Neuronal stem cell (in vitro differentiated cells): Measurements from ENCODE around the gene GLIS1.
A peak's percentile ranks its signal among the peaks of the same experiment; 100 is the strongest.

Source experiments
- DNase-seq: peaks from one replicate; pipeline ENCODE4 v3.0.0-alpha.2; 2013; ENCODE audit warnings: low spot score
- H2AFZ ChIP-seq: one replicate; pipeline ENCODE4 v1.6.1; 2013; ENCODE audit warnings: mild to moderate bottlenecking, low read length, inconsistent platforms
- H2AK5ac ChIP-seq: 2 replicates; pipeline ENCODE4 v1.6.1; 2013; ENCODE audit warnings: low read depth, mild to moderate bottlenecking, inconsistent platforms, low read length, moderate library complexity, mixed read lengths
- H2BK120ac ChIP-seq: 2 replicates; pipeline ENCODE4 v1.6.1; 2013; ENCODE audit warnings: low read depth, mild to moderate bottlenecking, inconsistent platforms, low read length, moderate library complexity, mixed read lengths
- H2BK12ac ChIP-seq: one replicate; pipeline ENCODE4 v1.6.1; 2013; ENCODE audit warnings: low read length, inconsistent platforms
- H2BK15ac ChIP-seq: 2 replicates; pipeline ENCODE4 v1.6.1; 2013; ENCODE audit warnings: mild to moderate bottlenecking, low read length, inconsistent platforms, mixed read lengths
- H2BK5ac ChIP-seq: one replicate; pipeline ENCODE4 v1.6.1; 2013; ENCODE audit warnings: inconsistent platforms, mild to moderate bottlenecking, low read length, moderate library complexity
- H3K14ac ChIP-seq: one replicate; pipeline ENCODE4 v1.6.1; 2013; ENCODE audit warnings: low read length, inconsistent platforms
- H3K18ac ChIP-seq: 2 replicates; pipeline ENCODE4 v1.6.1; 2013; ENCODE audit warnings: low read length, inconsistent platforms
- H3K23ac ChIP-seq: 2 replicates; pipeline ENCODE4 v1.6.1; 2013; ENCODE audit warnings: low read depth, mild to moderate bottlenecking, mixed read lengths, low read length, inconsistent platforms; ENCODE audit not compliant: poor library complexity
- H3K27ac ChIP-seq: replicated peaks from 3 replicates; pipeline ENCODE4 v1.5.1; 2013; ENCODE audit warnings: low read length, inconsistent platforms
- H3K27me3 ChIP-seq, 3 experiments: 2 replicates each; pipeline ENCODE4 v1.6.1; 2013; ENCODE audit warnings: low read length in 3 of 3, mild to moderate bottlenecking in 2 of 3, inconsistent platforms in 1 of 3, low read depth in 1 of 3, mixed read lengths in 1 of 3, moderate library complexity in 1 of 3; ENCODE audit not compliant: control insufficient read depth in 3 of 3, insufficient read depth in 3 of 3
- H3K36me3 ChIP-seq, 2 donors: replicated peaks in 1 of 2; 2 replicates each; pipeline ENCODE4 v1.6.1; 2013; ENCODE audit warnings: low read length in 2 of 2; ENCODE audit not compliant: control insufficient read depth in 2 of 2, insufficient read depth in 2 of 2
- H3K4ac ChIP-seq: 2 replicates; pipeline ENCODE4 v1.6.1; 2013; ENCODE audit warnings: inconsistent platforms, mild to moderate bottlenecking, low read length, moderate library complexity
- H3K4me1 ChIP-seq, 2 donors: 1 replicate in 1 of 2; 2 replicates in 1 of 2; pipeline ENCODE4 v1.6.1; 2013; ENCODE audit warnings: low read length in 2 of 2, low read depth in 1 of 2; ENCODE audit not compliant: control insufficient read depth in 2 of 2, insufficient read depth in 1 of 2
- H3K4me2 ChIP-seq: one replicate; pipeline ENCODE4 v1.6.1; 2013; ENCODE audit warnings: mild to moderate bottlenecking, low read length, inconsistent platforms; ENCODE audit not compliant: insufficient read depth, poor library complexity, severe bottlenecking
- H3K4me3 ChIP-seq, 2 donors: 2 replicates each; pipeline ENCODE4 v1.5.1; 2013; ENCODE audit warnings: low read length in 2 of 2, mild to moderate bottlenecking in 2 of 2, inconsistent platforms in 1 of 2, moderate library complexity in 1 of 2
- H3K79me1 ChIP-seq: one replicate; pipeline ENCODE4 v1.6.1; 2013; ENCODE audit warnings: low read depth, mild to moderate bottlenecking, inconsistent platforms, low read length, moderate library complexity
- H3K9ac ChIP-seq: one replicate; pipeline ENCODE4 v1.6.1; 2013; ENCODE audit warnings: mild to moderate bottlenecking, low read depth, low read length, inconsistent platforms; ENCODE audit not compliant: poor library complexity
- H3K9me3 ChIP-seq, 2 donors: replicated peaks in 1 of 2; 2 replicates each; pipeline versions ENCODE3 to v1.6.1; 2013; ENCODE audit warnings: low read length in 2 of 2, mild to moderate bottlenecking in 2 of 2, inconsistent platforms in 1 of 2, low read depth in 1 of 2, mixed read lengths in 1 of 2, moderate library complexity in 1 of 2; ENCODE audit not compliant: control insufficient read depth in 2 of 2, insufficient read depth in 1 of 2
- H4K8ac ChIP-seq: one replicate; pipeline ENCODE4 v1.6.1; 2013; ENCODE audit warnings: low read depth, mild to moderate bottlenecking, inconsistent platforms, low read length, moderate library complexity
- H4K91ac ChIP-seq: one replicate; pipeline ENCODE4 v1.6.1; 2013; ENCODE audit warnings: low read length, low read depth, mild to moderate bottlenecking, inconsistent platforms; ENCODE audit not compliant: poor library complexity
- WGBS, 2 donors: extraction: QIAGEN DNeasy Blood & Tissue Kit; methylation state at CpG; one replicate each; pipeline ENCODE4 v1.1.7; 2013; ENCODE audit warnings: missing lambda C conversion rate in 2 of 2, mixed read lengths in 1 of 2; ENCODE audit not compliant: insufficient read length in 2 of 2, insufficient replicate concordance in 1 of 2; ENCODE audit errors: extremely low coverage in 2 of 2; 5-methylcytosine and 5-hydroxymethylcytosine counted together

The GLIS1 gene

DNA sequence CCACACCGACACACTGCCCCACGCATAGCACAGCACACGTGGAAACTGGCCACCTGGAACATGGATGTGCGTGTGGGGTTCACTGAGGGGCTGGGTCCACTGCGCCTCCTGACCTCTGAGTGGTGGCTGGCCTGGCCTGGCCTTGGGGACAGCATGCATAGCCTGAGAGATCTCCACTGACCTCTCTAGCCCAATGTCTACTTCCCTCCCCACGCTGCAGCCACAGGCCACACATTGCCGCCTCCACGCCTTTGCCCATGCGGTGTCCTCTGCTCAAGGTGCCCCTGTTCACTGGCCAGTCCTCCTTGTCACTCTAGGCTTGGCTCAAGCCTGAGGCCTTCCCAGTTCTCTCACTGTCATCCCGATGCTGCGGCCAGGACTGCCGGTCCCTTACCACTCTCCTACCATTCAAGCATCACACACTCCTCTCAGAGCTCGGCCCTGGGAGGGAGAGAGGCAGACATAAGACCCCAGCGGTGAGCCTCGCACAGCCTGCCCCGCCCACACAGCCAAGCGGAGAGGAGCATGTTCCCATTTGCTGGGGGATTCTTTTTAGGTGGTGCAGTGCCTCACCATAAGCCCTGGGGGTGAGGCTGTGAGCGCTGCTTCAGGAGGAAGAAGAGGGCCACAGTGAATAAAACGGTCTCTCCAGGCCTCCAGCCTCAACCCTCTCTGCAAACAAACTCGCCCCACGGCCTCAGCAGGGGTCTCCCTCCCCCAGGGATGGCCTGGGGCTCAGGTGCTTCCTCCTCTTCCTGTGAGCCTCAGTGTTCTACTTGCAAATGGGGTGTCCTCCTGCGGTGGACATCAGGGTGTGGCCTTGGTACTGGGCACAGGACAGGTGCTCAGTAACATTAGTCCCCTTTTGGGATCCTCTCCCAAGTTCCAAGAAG, 199.0 kb downstream of the GLIS1 start:
- H3K27me3 ChIP-seq, result peaks cover 0 to 29% (median 0%) of the 10 kb centered on the region in 3 experiments
- H2AK5ac ChIP-seq, result peak overlapping the region; percentile 76

DNA sequence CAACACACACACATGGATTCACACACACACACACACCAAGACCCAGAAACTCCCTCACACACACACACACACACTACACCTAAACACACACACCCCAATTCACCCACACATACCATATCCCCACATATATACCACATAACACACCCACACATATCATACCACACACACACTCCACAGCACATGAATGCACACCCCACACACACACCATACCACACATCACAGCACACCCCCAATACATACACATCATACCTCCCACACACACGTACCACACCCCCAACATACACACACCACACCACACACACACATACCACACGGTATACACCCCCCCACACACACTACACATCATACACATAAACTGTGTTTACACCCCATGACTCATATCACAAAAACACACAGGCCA, 199.7 kb downstream of the GLIS1 start:
- Histone ChIP-seq H4K8ac (no peak overlapping the region), H3K14ac (no peak overlapping the region), H2AFZ (no peak overlapping the region), H3K4me3 (no peak overlapping the region), H3K18ac (no peak overlapping the region), H3K36me3 (no peaks in the 10 kb centered on the region), H4K91ac (no peak overlapping the region), H3K27me3 (peaks cover 0 to 29% (median 0%) of the 10 kb centered on the region in 3 experiments), H3K9me3 (no peaks in the 10 kb centered on the region), H3K4me1 (peaks cover 0 to 4% of the 10 kb centered on the region in 2 donors), H3K79me1 (no peaks in the 10 kb centered on the region), H2BK5ac (no peak overlapping the region), H2BK12ac (no peak overlapping the region), H2BK15ac (no peak overlapping the region), H2BK120ac (no peak overlapping the region), H3K27ac (no peak overlapping the region), H3K4ac (no peak overlapping the region), H3K9ac (no peak overlapping the region), H2AK5ac (no peak overlapping the region), H3K23ac (no peak overlapping the region), H3K4me2 (no peak overlapping the region)
- WGBS, 2 donors, result 100% methylated on average over 2 of the region's 2 CpGs; no CpG with 5 or more reads in 1 of the 2 donors
- no peak for DNase-seq

More for the DNA sequence above, 199.0 kb downstream of the GLIS1 start:
- no peak overlapping the region for H3K4me2 ChIP-seq
- peaks cover 0 to 4% of the 10 kb centered on the region in 2 donors for H3K4me1 ChIP-seq
- H3K4ac ChIP-seq, result no peak overlapping the region
- H2BK5ac ChIP-seq, result no peak overlapping the region
- no peaks in the 10 kb centered on the region for H3K79me1 ChIP-seq
- DNase-seq, result no peak
- no peak overlapping the region for H2AFZ ChIP-seq
- H3K18ac ChIP-seq, result peak overlapping the region; percentile 61
- no peak overlapping the region for H3K4me3 ChIP-seq
- H2BK12ac ChIP-seq, result peak overlapping the region; percentile 76
- no peak overlapping the region for H4K8ac ChIP-seq
- no peak overlapping the region for H3K27ac ChIP-seq
- H3K14ac ChIP-seq, result peak overlapping the region; percentile 57
- no peaks in the 10 kb centered on the region for H3K36me3 ChIP-seq
- no peak overlapping the region for H2BK120ac ChIP-seq
- peak overlapping the region; percentile 62 for H2BK15ac ChIP-seq
- no CpG with 5 or more reads among the region's 22 CpGs for WGBS, 2 donors
- peak overlapping the region; percentile 68 for H3K9ac ChIP-seq
- peak overlapping the region; percentile 50 for H3K23ac ChIP-seq
- no peaks in the 10 kb centered on the region for H3K9me3 ChIP-seq
- peak overlapping the region; percentile 68 for H4K91ac ChIP-seq

DNA sequence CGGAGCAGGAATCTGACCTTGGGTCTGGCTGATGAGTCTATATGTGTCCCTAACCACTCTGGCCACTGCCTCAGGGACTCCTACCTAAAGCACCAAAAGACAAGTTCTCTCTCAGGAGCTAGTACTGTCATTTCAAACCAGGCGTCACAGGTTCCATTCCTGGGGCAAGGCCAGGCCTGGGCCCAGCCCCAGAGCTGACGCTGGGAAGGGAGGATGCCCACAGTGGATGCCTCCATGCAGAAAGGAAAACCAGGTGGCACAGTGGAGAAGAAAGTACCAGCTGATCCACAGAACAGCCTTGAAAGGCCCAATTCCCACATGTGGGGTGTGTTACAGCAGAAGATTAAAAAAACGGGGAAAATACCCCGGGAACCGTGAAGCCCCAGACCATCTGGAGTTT, 202.4 kb downstream of the GLIS1 start:
- H3K36me3 ChIP-seq, result no peaks in the 10 kb centered on the region
- WGBS, 2 donors, result no CpG with 5 or more reads among the region's 6 CpGs

DNA sequence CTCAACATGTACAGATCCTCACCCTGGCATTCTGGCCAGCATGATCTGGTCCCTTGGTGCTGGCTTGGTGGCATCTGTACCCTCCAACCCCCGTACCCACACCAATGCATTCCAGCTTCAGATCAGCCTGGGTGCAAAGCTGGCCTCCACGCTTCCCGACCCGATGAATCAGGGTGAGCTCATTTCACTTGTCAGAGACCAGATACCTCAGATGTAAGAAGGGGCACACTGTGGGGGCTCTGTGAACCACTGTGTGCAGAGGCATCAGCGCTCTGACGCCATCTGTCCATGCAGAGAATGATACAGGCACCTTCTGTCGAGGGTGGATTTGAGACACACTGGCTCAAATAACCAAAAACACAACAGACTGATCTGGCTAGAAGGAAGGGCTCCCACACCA, 203.1 kb downstream of the GLIS1 start:
- Histone ChIP-seq H3K27me3 (peaks cover 0 to 49% (median 2%) of the 10 kb centered on the region in 3 experiments), H4K91ac (no peak overlapping the region), H2AFZ (no peak overlapping the region), H4K8ac (no peak overlapping the region), H3K79me1 (no peaks in the 10 kb centered on the region), H3K4me1 (no peaks in the 10 kb centered on the region), H2BK120ac (no peak overlapping the region), H3K36me3 (no peaks in the 10 kb centered on the region), H3K27ac (no peak overlapping the region), H3K9ac (peak overlapping the region; percentile 1), H3K4me3 (no peak overlapping the region), H3K14ac (peak overlapping the region; percentile 42), H3K4ac (no peak overlapping the region), H2BK5ac (no peak overlapping the region), H2AK5ac (peak overlapping the region; percentile 1), H3K18ac (no peak overlapping the region), H3K4me2 (no peak overlapping the region), H2BK15ac (no peak overlapping the region), H3K9me3 (no peaks in the 10 kb centered on the region), H2BK12ac (no peak overlapping the region), H3K23ac (no peak overlapping the region)
- no peak for DNase-seq
- no CpG with 5 or more reads among the region's 7 CpGs for WGBS, 2 donors

More for the DNA sequence above, 202.4 kb downstream of the GLIS1 start:
- Histone ChIP-seq H3K4ac (no peak overlapping the region), H2AK5ac (no peak overlapping the region), H3K4me1 (no peaks in the 10 kb centered on the region), H3K9ac (no peak overlapping the region), H3K18ac (no peak overlapping the region), H3K27ac (no peak overlapping the region), H3K14ac (no peak overlapping the region), H2BK120ac (no peak overlapping the region), H2AFZ (no peak overlapping the region), H3K9me3 (no peaks in the 10 kb centered on the region), H4K8ac (no peak overlapping the region), H2BK12ac (no peak overlapping the region), H2BK5ac (no peak overlapping the region), H3K79me1 (no peaks in the 10 kb centered on the region), H3K4me2 (no peak overlapping the region), H3K4me3 (peak overlapping the region in 1 of 2 donors; percentile 42), H3K27me3 (peaks cover 0 to 42% (median 2%) of the 10 kb centered on the region in 3 experiments), H2BK15ac (no peak overlapping the region), H4K91ac (no peak overlapping the region), H3K23ac (no peak overlapping the region)
- DNase-seq, result no peak
